ENCODE results near the gene AFF3.
A peak's percentile ranks its signal among the peaks of the same experiment; 100 is the strongest.

AFF3 gene

DNA sequence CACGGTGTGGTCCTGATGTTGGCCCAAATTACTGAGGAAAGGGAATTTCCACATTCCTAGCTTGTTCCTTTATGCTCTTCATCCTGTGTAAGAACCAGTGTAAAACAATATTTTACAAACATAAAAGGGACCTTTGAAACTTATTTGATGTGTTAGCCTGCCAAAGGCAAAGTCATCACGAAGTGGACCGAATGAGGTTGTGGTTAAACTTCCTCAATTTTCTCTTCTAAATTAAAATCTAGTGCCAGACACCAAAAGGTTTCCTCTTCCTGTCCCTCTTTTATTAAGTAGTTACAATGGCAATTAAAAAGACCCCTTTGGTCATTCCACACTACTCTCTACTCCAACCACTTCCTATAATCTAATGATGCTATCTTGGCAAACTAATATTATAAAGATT lies 279.8 kb downstream of the AFF3 start:
- Histone ChIP-seq H3K4me3 (0 out of 2 replicates have a peak overlapping the region, but pooled peaks have one; percentile 15), H3K9me3 (no peaks in the 10 kb centered on the region; the same call in none of the 2 replicates), H3K4me1 (peaks cover 81% of the 10 kb centered on the region), H3K27ac (peak overlapping the region; percentile 68), H3K9ac (no peak overlapping the region), H3K36me3 (0 out of 2 replicates have a peak, but pooled peaks cover 3% of the 10 kb centered on the region), H4K20me1 (no peaks in the 10 kb centered on the region), H3K4me2 (peak overlapping the region; percentile 84), H3K27me3 (no peaks in the 10 kb centered on the region)
- TF ChIP-seq Cebpa-rat (IDR thresholded peaks at IDR 0.05) = no peak

DNA sequence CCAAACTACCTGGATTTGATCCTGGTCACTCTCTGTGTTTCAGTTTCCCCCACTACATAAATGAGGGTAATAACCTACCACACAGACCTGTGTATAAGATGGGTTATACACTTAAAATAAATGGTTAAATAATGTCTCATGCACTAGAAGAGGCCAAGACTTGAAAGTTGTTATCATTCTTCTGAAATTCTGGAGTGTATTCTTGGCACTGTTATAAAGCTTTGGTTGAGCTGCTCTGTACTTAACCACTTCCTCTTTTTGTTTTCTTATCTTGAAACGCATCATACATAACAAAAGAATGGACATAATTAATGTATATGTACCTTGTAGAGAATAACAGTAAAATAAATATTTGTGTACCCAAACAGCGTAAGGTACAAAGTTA lies 281.0 kb downstream of the AFF3 start:
- H3K4me2 ChIP-seq = peak overlapping the region; percentile 84
- no peaks in the 10 kb centered on the region; the same call in none of the 2 replicates for H3K9me3 ChIP-seq
- no peaks in the 10 kb centered on the region for H3K27me3 ChIP-seq
- TF ChIP-seq Cebpa-rat (IDR thresholded peaks at IDR 0.05) = no peak
- peak overlapping the region; percentile 68 for H3K27ac ChIP-seq
- peaks cover 77% of the 10 kb centered on the region for H3K4me1 ChIP-seq
- no peak overlapping the region for H3K9ac ChIP-seq
- H3K36me3 ChIP-seq = 0 out of 2 replicates have a peak, but pooled peaks cover 2% of the 10 kb centered on the region
- no peaks in the 10 kb centered on the region for H4K20me1 ChIP-seq
- H3K4me3 ChIP-seq = peak overlapping the region; percentile 20; the same call in 1 of the 2 replicates

DNA sequence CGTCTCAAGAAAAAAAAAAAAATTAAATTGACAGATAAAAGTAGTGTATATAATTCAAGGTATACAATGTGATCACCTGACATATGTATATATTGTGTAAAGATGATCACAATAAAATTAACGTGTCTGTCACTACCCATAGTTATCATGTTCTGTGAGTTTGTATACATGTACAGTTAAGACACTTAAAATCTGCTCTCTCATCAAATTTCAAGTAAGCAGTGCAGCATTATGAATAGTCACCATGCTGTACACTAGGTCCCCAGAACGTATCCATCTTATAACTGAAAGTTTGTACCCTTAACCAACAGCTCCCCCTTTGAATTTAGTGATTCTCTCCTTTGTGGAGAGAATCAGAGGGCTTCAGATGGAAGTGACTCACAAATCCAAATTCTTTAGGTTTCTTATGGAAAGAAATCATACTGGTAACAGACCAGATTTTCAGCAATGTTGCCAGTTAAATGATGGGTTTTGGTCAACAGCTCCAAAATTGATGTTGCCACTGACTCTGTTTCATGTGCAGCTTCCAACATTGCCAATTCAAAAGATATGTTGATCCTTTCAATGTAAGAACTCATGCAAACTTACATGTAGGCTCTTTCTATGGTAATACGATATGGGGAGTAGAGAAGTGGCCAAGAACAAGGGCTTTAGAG lies 281.5 kb downstream of the AFF3 start:
- peak overlapping the region; percentile 84 for H3K4me2 ChIP-seq
- peak overlapping the region; percentile 68 for H3K27ac ChIP-seq
- H3K4me1 ChIP-seq = peaks cover 77% of the 10 kb centered on the region
- H3K9ac ChIP-seq = no peak overlapping the region
- H3K4me3 ChIP-seq = peak overlapping the region; percentile 20; the same call in 1 of the 2 replicates
- H3K36me3 ChIP-seq = no peaks in the 10 kb centered on the region
- H3K9me3 ChIP-seq = no peaks in the 10 kb centered on the region; the same call in none of the 2 replicates
- H4K20me1 ChIP-seq = no peaks in the 10 kb centered on the region
- no peak for TF ChIP-seq Cebpa-rat (IDR thresholded peaks at IDR 0.05)
- no peaks in the 10 kb centered on the region for H3K27me3 ChIP-seq

DNA sequence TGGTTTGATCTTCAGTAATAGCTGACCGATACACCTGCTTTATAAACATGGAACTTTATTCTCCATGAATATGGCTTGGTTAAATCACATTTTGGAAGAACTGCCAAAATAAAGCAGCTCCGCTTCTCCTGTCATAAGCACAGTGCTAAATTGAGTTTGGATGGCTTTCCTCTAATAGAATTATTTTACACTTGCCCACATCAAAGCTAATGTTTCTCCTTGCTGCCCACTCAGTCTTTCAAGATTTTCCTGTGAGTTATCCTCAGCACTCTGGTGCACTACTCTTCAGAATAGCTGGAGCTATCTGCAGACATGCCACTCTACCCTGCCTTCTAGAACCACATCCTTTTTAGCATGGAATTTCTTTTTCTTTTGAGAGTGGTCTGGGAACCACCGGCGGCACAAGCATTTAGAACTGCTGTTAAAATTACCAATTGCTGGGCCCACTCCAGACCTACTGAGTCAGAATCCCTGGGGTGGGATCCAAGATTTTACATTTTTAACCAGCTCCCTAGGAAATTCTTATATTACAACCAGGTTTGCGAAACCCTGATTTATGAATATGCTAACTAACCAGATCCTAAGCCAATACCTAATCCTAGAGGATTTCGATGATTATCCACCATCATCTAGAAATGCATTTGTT lies 283.3 kb downstream of the AFF3 start:
- Histone ChIP-seq H3K36me3 (no peaks in the 10 kb centered on the region), H4K20me1 (no peaks in the 10 kb centered on the region), H3K4me2 (peak overlapping the region; percentile 84), H3K9ac (no peak overlapping the region), H3K27ac (no peak overlapping the region), H3K4me3 (no peak overlapping the region), H3K9me3 (no peaks in the 10 kb centered on the region; the same call in 1 of the 2 replicates), H3K4me1 (peaks cover 63% of the 10 kb centered on the region), H3K27me3 (no peaks in the 10 kb centered on the region)
- TF ChIP-seq Cebpa-rat (IDR thresholded peaks at IDR 0.05) = no peak

DNA sequence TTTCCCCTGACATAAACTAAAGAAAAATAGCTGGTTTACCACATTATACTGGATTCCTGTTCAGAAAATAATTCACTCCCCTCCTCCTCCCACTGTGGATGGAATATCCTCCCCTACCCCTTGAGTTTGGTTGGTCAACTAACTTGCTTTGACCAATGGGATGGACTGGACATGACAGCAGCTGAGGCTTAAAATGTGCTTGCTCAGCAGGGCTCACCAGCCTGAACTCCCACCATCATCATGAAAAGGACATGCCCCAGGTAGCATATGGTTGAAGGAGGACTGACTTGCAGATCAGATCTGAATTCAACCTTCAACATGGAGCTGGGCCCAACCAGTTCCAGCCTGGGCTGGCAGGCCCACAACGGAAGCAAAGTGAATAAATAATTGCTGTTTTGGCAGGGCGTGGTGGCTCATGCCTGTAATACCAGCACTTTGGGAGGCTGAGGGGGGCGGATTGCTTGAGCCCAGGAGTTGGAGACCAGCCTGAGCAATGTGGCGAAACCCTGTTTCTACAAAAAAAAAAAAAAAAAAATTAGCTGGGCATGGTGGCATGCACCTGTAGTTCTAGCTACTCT lies 284.4 kb downstream of the AFF3 start:
- Histone ChIP-seq H3K9ac (no peak overlapping the region), H3K36me3 (no peaks in the 10 kb centered on the region), H3K4me2 (peak overlapping the region; percentile 84; the same call in 1 of the 2 replicates), H4K20me1 (no peaks in the 10 kb centered on the region), H3K9me3 (no peaks in the 10 kb centered on the region; the same call in 1 of the 2 replicates), H3K4me1 (peaks cover 52% of the 10 kb centered on the region), H3K27ac (no peak overlapping the region), H3K4me3 (no peak overlapping the region), H3K27me3 (no peaks in the 10 kb centered on the region)
- TF ChIP-seq Cebpa-rat (IDR thresholded peaks at IDR 0.05) = no peak

DNA sequence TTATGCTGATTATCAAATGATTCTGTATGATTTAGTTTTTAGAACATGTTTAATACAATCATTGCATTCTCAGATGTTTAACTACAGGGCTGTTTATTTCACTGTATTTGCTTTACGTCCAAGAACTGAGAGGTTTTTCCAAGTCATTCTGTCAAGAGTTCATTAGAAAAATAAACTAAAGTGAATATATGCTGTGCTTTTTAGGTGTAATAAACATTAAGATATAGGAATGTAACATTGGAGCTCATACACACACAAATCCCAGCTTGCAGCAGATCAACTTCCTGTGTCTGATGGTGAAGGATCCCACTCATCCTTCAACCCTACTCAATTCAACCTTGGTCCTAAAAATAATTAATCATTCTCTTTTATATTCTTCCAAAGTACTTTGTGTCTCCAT lies 285.0 kb downstream of the AFF3 start:
- H3K27ac ChIP-seq = no peak overlapping the region
- no peak overlapping the region for H3K9ac ChIP-seq
- H3K9me3 ChIP-seq = peaks cover 2% of the 10 kb centered on the region; the same call in 1 of the 2 replicates
- TF ChIP-seq Cebpa-rat (IDR thresholded peaks at IDR 0.05) = no peak
- no peaks in the 10 kb centered on the region for H3K36me3 ChIP-seq
- no peak overlapping the region for H3K4me3 ChIP-seq
- no peaks in the 10 kb centered on the region for H3K27me3 ChIP-seq
- no peak overlapping the region for H3K4me2 ChIP-seq
- H3K4me1 ChIP-seq = peaks cover 46% of the 10 kb centered on the region
- no peaks in the 10 kb centered on the region for H4K20me1 ChIP-seq

DNA sequence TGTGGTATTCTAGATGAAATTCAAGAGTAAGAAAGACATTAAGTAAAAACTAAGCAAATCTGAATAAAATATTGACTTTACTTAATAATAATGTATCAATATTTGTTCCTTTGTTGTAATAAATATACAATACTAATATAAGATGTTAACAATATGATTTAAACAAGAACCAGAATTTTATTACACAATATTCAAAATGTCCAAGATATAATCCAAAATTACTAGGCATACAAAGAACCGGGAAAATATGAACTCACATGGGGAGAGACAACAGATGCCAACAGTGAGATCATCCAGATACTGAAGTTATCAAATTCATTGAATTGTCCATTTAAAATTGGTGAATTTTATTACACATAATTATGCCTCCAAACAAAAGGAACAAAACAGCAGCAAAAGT lies 286.3 kb downstream of the AFF3 start:
- Histone ChIP-seq H3K9ac (no peak overlapping the region), H3K27ac (no peak overlapping the region), H3K4me2 (no peak overlapping the region), H3K4me3 (no peak overlapping the region), H3K9me3 (peaks cover 5% of the 10 kb centered on the region; the same call in 1 of the 2 replicates), H3K27me3 (no peaks in the 10 kb centered on the region), H4K20me1 (no peaks in the 10 kb centered on the region), H3K36me3 (no peaks in the 10 kb centered on the region), H3K4me1 (peaks cover 33% of the 10 kb centered on the region)
- TF ChIP-seq Cebpa-rat (IDR thresholded peaks at IDR 0.05) = no peak

DNA sequence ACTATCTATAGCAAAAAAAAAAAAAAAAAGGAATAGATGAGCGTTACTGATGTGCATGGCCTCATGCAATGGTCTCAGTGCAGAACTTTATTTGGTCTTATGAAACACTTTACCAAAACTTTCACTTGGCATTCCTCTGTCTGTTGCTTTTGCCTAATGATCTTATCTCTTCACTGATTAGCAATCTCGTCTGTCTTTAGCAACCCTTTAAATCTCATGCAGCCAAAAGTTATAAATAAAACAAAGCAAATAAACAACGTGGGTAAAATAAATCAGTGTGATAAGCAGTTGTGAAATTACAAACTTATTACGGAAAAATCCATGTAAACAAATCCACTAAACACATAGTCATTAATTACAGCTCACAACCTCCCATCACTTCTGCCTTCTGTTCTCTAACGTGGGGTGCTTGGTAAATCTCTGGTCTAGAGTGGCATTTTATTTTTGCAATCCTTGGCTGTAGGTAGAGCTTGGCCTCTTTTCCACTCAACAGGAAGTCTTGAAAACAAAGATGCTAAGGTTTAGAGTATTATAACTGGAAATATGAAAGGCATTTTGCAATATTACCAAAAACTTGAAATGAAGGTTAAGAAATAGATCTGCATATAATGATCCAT lies 288.0 kb downstream of the AFF3 start:
- no peak for TF ChIP-seq Cebpa-rat (IDR thresholded peaks at IDR 0.05)
- Histone ChIP-seq H3K4me2 (no peak overlapping the region), H3K27me3 (no peaks in the 10 kb centered on the region), H3K4me3 (no peak overlapping the region), H3K36me3 (no peaks in the 10 kb centered on the region), H3K9me3 (peaks cover 5% of the 10 kb centered on the region; the same call in 1 of the 2 replicates), H3K27ac (no peak overlapping the region), H4K20me1 (no peaks in the 10 kb centered on the region; the same call in 1 of the 2 replicates), H3K4me1 (peaks cover 16% of the 10 kb centered on the region), H3K9ac (no peak overlapping the region)

DNA sequence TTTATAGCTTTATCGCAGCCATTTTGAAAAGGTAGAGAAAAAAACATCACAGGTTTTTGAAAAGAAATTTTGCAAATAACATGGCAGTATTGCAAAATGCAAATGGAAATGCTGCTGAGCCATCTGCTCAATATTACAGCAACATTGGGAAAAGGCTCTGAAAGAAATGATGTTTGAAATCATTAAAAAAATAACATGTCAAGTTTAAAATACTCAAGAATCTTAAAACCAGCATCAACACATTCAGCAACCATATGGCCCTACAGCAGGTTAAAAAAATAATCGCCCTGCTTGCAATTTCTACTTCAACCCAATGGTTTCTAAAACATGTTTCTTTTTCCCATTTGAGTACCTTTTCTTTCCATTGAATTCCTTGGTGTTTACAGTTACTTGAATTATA lies 289.4 kb downstream of the AFF3 start:
- H3K27me3 ChIP-seq = no peaks in the 10 kb centered on the region
- no peak overlapping the region for H3K27ac ChIP-seq
- peaks cover 2% of the 10 kb centered on the region; the same call in 1 of the 2 replicates for H3K4me1 ChIP-seq
- H3K9ac ChIP-seq = no peak overlapping the region
- peaks cover 5% of the 10 kb centered on the region; the same call in 1 of the 2 replicates for H3K9me3 ChIP-seq
- no peaks in the 10 kb centered on the region; the same call in 1 of the 2 replicates for H4K20me1 ChIP-seq
- H3K4me2 ChIP-seq = no peak overlapping the region
- no peak overlapping the region for H3K4me3 ChIP-seq
- no peak for TF ChIP-seq Cebpa-rat (IDR thresholded peaks at IDR 0.05)
- no peaks in the 10 kb centered on the region for H3K36me3 ChIP-seq

Measured in BLaER1 (cell line).